ENCODE results near the gene CFAP53. TPM values are rescaled to one million over a fixed set of nuclear protein-coding genes. Genes with fewer than 3 reads are reported as not detected.

CFAP53 gene
- total RNA-seq, 1 donor from 2014 or later, result not detected

GRCh38 chr18:50199346-50199855, 66.9 kb downstream of the CFAP53 start:
- H3K36me3 ChIP-seq (ENCODE audit: control insufficient read depth in 3 of 3, insufficient read depth in 3 of 3, low read length in 3 of 3), result no peaks in the 10 kb centered on the region
- H3K9ac ChIP-seq (ENCODE audit: low read depth in 1 of 3, low read length in 3 of 3), result no peak overlapping the region
- no peak overlapping the region for H3K27ac ChIP-seq (ENCODE audit: low read depth, low read length)
- H3K27me3 ChIP-seq (ENCODE audit: control insufficient read depth in 3 of 3, insufficient read depth in 3 of 3, low read length in 3 of 3), result peaks cover 38 to 40% (median 39%) of the 10 kb centered on the region in 3 donors
- no peak overlapping the region for H3K4me3 ChIP-seq (ENCODE audit: low read length in 3 of 3)
- peaks cover 0 to 5% (median 0%) of the 10 kb centered on the region in 3 donors for H3K9me3 ChIP-seq (ENCODE audit: control insufficient read depth in 3 of 3, low read length in 3 of 3)
- H3K4me1 ChIP-seq (ENCODE audit: control insufficient read depth in 3 of 3, insufficient read depth in 3 of 3, low read length in 3 of 3), result peaks cover 0 to 6% (median 6%) of the 10 kb centered on the region in 3 donors

GRCh38 chr18:50196261-50196660, 70.0 kb downstream of the CFAP53 start:
- Histone ChIP-seq H3K27ac (ENCODE audit: low read depth, low read length) (no peak overlapping the region), H3K9ac (ENCODE audit: low read depth in 1 of 3, low read length in 3 of 3) (no peak overlapping the region), H3K27me3 (ENCODE audit: control insufficient read depth in 3 of 3, insufficient read depth in 3 of 3, low read length in 3 of 3) (peaks cover 50 to 57% (median 56%) of the 10 kb centered on the region in 3 donors), H3K9me3 (ENCODE audit: control insufficient read depth in 3 of 3, low read length in 3 of 3) (peaks cover 0 to 5% (median 0%) of the 10 kb centered on the region in 3 donors), H3K36me3 (ENCODE audit: control insufficient read depth in 3 of 3, insufficient read depth in 3 of 3, low read length in 3 of 3) (no peaks in the 10 kb centered on the region), H3K4me1 (ENCODE audit: control insufficient read depth in 3 of 3, insufficient read depth in 3 of 3, low read length in 3 of 3) (peaks cover 0 to 12% (median 9%) of the 10 kb centered on the region in 3 donors), H3K4me3 (ENCODE audit: low read length in 3 of 3) (no peak overlapping the region)

DNA sequence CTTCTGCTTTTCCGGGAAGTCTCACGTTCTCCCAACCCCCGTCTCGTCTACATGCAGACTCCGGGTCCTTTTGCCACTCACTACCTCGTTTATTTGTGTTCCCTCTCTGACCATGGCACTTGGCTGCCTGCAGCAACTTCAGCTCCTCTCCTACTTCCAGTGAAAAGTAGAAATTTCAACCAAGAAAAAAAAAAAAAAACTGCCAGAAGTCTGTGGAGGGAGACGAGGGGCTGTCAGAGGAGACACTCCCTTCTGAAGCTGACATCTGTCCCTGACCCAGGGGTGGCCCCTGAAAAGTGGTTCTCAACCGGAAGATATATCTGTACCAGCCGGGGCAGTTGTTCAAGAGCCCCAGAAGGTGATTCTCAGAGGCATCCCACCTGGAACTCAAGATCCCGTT, 70.6 kb downstream of the CFAP53 start:
- Histone ChIP-seq H3K9me3 (ENCODE audit: control insufficient read depth in 3 of 3, low read length in 3 of 3) (peaks cover 0 to 5% (median 0%) of the 10 kb centered on the region in 3 donors), H3K27me3 (ENCODE audit: control insufficient read depth in 3 of 3, insufficient read depth in 3 of 3, low read length in 3 of 3) (peaks cover 53 to 62% (median 56%) of the 10 kb centered on the region in 3 donors), H3K9ac (ENCODE audit: low read depth in 1 of 3, low read length in 3 of 3) (no peak overlapping the region), H3K36me3 (ENCODE audit: control insufficient read depth in 3 of 3, insufficient read depth in 3 of 3, low read length in 3 of 3) (no peaks in the 10 kb centered on the region), H3K4me3 (ENCODE audit: low read length in 3 of 3) (no peak overlapping the region), H3K27ac (ENCODE audit: low read depth, low read length) (no peak overlapping the region), H3K4me1 (ENCODE audit: control insufficient read depth in 3 of 3, insufficient read depth in 3 of 3, low read length in 3 of 3) (peaks cover 0 to 12% (median 9%) of the 10 kb centered on the region in 3 donors)

DNA sequence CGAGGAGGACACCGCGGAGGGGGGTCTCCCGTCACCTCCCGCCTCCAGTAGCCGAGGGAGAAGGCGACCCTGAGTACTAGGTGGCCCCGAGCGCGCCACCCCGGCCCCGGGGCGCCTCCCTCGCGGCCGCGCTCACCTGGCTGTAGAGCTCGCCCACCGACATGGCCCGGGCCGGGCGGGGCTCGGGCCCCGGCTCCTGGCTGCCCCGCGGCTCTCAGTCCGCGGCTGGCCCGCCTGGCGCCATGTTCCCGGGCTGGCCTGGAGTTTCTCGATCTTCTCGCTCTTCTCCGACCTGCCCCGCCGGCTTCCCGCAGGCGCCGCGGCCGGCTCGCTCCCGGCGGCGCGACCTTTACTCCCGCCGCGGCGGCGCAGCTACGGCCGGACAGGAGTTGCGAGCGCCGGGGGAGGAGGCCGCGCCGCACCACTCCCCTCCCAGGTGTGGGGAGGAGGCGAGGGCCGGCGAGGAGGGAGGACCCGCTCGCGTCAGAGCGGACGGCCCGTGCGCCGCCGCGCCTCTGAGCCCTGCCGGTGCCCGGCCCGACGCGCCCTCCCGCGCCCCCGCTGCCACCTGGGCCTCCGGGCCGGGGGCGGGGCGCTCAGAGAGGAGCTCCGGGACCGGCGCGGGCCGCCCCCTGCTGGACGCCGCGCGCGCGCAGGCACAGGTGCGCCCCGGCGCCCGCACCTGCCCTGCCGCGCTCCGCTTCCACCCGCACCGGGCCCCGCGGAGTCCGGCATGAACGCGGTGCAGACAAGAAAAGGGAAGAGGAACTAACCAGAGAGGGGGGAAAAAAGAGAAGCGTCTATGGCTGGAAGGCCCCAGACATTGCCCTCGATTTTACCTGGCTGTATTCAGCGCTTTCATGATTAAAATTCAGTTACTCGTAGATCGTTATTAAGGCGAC, 71.4 kb downstream of the CFAP53 start, which contains the start of gene MYO5B:
MYO5B (minus strand) TSS at position 517 of the 902 bp plus-strand sequence; CDS start at position 163, 354 bp downstream.
- Histone ChIP-seq H3K9ac (ENCODE audit: low read depth in 1 of 3, low read length in 3 of 3) (peak within 1 kb of the TSS in 2 of 3 donors; percentile 33 to 38), H3K27ac (ENCODE audit: low read depth, low read length) (no peak within 1 kb of the TSS), H3K27me3 (ENCODE audit: control insufficient read depth in 3 of 3, insufficient read depth in 3 of 3, low read length in 3 of 3) (peaks cover 53 to 61% (median 56%) of the 10 kb centered on the region in 3 donors), H3K36me3 (ENCODE audit: control insufficient read depth in 3 of 3, insufficient read depth in 3 of 3, low read length in 3 of 3) (no peaks in the 10 kb centered on the region), H3K4me1 (ENCODE audit: control insufficient read depth in 3 of 3, insufficient read depth in 3 of 3, low read length in 3 of 3) (peaks cover 0 to 12% (median 9%) of the 10 kb centered on the region in 3 donors), H3K9me3 (ENCODE audit: control insufficient read depth in 3 of 3, low read length in 3 of 3) (no peaks in the 10 kb centered on the region), H3K4me3 (ENCODE audit: low read length in 3 of 3) (peak within 1 kb of the TSS in 2 of 3 donors; percentile 51 to 56)

- H3K9ac ChIP-seq (ENCODE audit: low read depth in 1 of 3, low read length in 3 of 3), result peak overlapping the region in 1 of 3 donors; percentile 25
- no peaks in the 10 kb centered on the region for H3K9me3 ChIP-seq (ENCODE audit: control insufficient read depth in 3 of 3, low read length in 3 of 3)
- peaks cover 0 to 12% (median 9%) of the 10 kb centered on the region in 3 donors for H3K4me1 ChIP-seq (ENCODE audit: control insufficient read depth in 3 of 3, insufficient read depth in 3 of 3, low read length in 3 of 3)
- H3K27me3 ChIP-seq (ENCODE audit: control insufficient read depth in 3 of 3, insufficient read depth in 3 of 3, low read length in 3 of 3), result peaks cover 54 to 64% (median 56%) of the 10 kb centered on the region in 3 donors
- H3K4me3 ChIP-seq (ENCODE audit: low read length in 3 of 3), result peak overlapping the region in 2 of 3 donors; percentile 51 to 56
- no peaks in the 10 kb centered on the region for H3K36me3 ChIP-seq (ENCODE audit: control insufficient read depth in 3 of 3, insufficient read depth in 3 of 3, low read length in 3 of 3)
- no peak overlapping the region for H3K27ac ChIP-seq (ENCODE audit: low read depth, low read length)
These were observed 72.3 kb downstream of the CFAP53 start for GRCh38 chr18:50193796-50194630.

DNA sequence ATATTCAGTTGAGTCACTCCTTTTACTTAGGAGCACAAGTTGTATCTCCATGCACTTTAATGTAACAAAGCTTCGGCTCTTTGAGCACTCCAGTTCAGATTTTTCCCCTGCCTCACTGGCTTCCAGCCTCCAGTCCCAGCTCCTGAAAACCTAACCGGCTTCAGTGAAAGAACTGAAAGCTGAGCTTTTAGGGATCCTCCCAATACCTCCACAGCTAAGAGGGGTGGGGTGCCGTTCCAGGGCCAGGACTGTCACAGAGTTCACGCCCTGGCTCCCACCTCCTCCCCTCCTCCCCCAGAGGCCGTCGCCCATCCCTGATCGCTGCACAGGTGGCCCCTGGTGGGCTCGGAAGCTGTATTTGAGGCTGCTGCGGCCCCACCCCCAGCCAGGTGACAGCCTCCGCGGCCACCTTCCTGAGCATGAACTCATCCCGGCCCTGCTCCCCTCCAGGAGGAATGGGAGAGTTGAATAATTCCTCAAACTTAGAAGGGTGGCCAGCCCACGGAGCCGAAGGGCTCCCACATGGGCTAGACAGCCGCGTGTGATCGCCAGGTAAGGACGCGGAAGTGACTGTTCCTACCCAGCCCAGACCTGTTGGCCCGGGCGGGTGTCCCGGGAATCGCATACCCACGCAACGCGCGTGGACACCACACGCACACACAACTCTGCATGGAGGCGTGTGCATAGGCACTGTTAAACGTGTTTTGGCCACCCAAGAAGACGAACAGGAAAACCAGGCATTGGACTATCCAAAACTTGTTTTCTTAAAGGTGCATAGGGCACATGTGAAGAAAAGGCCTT, 73.1 kb downstream of the CFAP53 start:
- peak overlapping the region in 1 of 3 donors; percentile 25 for H3K9ac ChIP-seq (ENCODE audit: low read depth in 1 of 3, low read length in 3 of 3)
- no peaks in the 10 kb centered on the region for H3K9me3 ChIP-seq (ENCODE audit: control insufficient read depth in 3 of 3, low read length in 3 of 3)
- H3K36me3 ChIP-seq (ENCODE audit: control insufficient read depth in 3 of 3, insufficient read depth in 3 of 3, low read length in 3 of 3), result no peaks in the 10 kb centered on the region
- H3K4me3 ChIP-seq (ENCODE audit: low read length in 3 of 3), result no peak overlapping the region
- no peak overlapping the region for H3K27ac ChIP-seq (ENCODE audit: low read depth, low read length)
- H3K27me3 ChIP-seq (ENCODE audit: control insufficient read depth in 3 of 3, insufficient read depth in 3 of 3, low read length in 3 of 3), result peaks cover 54 to 60% (median 55%) of the 10 kb centered on the region in 3 donors
- peaks cover 0 to 12% (median 9%) of the 10 kb centered on the region in 3 donors for H3K4me1 ChIP-seq (ENCODE audit: control insufficient read depth in 3 of 3, insufficient read depth in 3 of 3, low read length in 3 of 3)

GRCh38 chr18:50190926-50191325, 75.4 kb downstream of the CFAP53 start:
- Histone ChIP-seq H3K4me3 (ENCODE audit: low read length in 3 of 3) (no peak overlapping the region), H3K27me3 (ENCODE audit: control insufficient read depth in 3 of 3, insufficient read depth in 3 of 3, low read length in 3 of 3) (peaks cover 42 to 52% (median 50%) of the 10 kb centered on the region in 3 donors), H3K9ac (ENCODE audit: low read depth in 1 of 3, low read length in 3 of 3) (no peak overlapping the region), H3K4me1 (ENCODE audit: control insufficient read depth in 3 of 3, insufficient read depth in 3 of 3, low read length in 3 of 3) (peaks cover 0 to 12% (median 9%) of the 10 kb centered on the region in 3 donors), H3K27ac (ENCODE audit: low read depth, low read length) (no peak overlapping the region), H3K36me3 (ENCODE audit: control insufficient read depth in 3 of 3, insufficient read depth in 3 of 3, low read length in 3 of 3) (no peaks in the 10 kb centered on the region), H3K9me3 (ENCODE audit: control insufficient read depth in 3 of 3, low read length in 3 of 3) (no peaks in the 10 kb centered on the region)

DNA sequence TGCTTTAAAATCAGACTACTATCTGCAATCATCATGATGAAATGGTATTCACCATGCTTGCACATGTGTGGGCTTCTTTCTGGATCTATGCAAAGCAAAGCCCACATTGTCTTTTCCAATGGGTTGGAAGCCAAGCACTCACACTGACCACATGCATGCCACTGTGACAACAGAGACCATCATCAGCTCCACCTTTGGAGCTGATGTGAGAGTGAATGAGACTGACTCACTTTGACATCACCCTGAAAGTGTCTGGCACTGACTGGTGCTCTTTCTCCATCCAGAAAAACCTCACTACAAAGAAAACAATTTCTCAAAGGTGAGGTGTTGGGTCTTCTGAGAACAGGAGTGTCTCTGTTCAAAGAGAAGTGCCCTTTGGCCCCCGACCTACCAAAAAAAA, 76.1 kb downstream of the CFAP53 start:
- Histone ChIP-seq H3K27me3 (ENCODE audit: control insufficient read depth in 3 of 3, insufficient read depth in 3 of 3, low read length in 3 of 3) (peaks cover 35 to 45% (median 43%) of the 10 kb centered on the region in 3 donors), H3K4me1 (ENCODE audit: control insufficient read depth in 3 of 3, insufficient read depth in 3 of 3, low read length in 3 of 3) (peaks cover 0 to 9% (median 9%) of the 10 kb centered on the region in 3 donors), H3K9ac (ENCODE audit: low read depth in 1 of 3, low read length in 3 of 3) (no peak overlapping the region)

DNA sequence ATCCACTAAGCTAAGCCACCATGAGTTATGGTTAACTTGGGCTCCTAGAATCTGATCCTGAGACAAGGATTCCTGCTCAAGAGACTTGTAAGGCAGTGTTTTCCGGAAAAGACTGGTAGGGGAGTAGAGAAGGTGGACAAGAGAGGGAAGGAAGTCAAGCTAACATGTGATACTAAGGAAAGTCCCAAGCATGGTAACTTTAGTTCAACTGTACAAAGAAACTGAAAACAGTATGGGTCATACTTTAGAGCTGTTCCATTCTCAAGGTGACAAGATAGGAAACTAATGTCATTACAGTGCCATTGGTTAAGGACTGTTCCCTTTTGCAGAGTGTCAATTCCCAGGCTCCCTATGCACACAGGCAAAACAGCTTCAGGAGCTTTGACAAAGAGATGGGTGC, 77.1 kb downstream of the CFAP53 start:
- Histone ChIP-seq H3K27me3 (ENCODE audit: control insufficient read depth in 3 of 3, insufficient read depth in 3 of 3, low read length in 3 of 3) (peaks cover 28 to 43% (median 36%) of the 10 kb centered on the region in 3 donors), H3K9me3 (ENCODE audit: control insufficient read depth in 3 of 3, low read length in 3 of 3) (no peaks in the 10 kb centered on the region), H3K36me3 (ENCODE audit: control insufficient read depth in 3 of 3, insufficient read depth in 3 of 3, low read length in 3 of 3) (no peaks in the 10 kb centered on the region), H3K4me1 (ENCODE audit: control insufficient read depth in 3 of 3, insufficient read depth in 3 of 3, low read length in 3 of 3) (peaks cover 0 to 6% (median 6%) of the 10 kb centered on the region in 3 donors), H3K4me3 (ENCODE audit: low read length in 3 of 3) (no peak overlapping the region), H3K27ac (ENCODE audit: low read depth, low read length) (no peak overlapping the region), H3K9ac (ENCODE audit: low read depth in 1 of 3, low read length in 3 of 3) (no peak overlapping the region)

More for the DNA sequence above, 76.1 kb downstream of the CFAP53 start:
- Histone ChIP-seq H3K36me3 (ENCODE audit: control insufficient read depth in 3 of 3, insufficient read depth in 3 of 3, low read length in 3 of 3) (no peaks in the 10 kb centered on the region), H3K9me3 (ENCODE audit: control insufficient read depth in 3 of 3, low read length in 3 of 3) (no peaks in the 10 kb centered on the region), H3K4me3 (ENCODE audit: low read length in 3 of 3) (no peak overlapping the region), H3K27ac (ENCODE audit: low read depth, low read length) (no peak overlapping the region)
